ENCODE data around the gene MRPS30.
A peak's percentile ranks its signal among the peaks of the same experiment; 100 is the strongest.

Gene MRPS30

DNA sequence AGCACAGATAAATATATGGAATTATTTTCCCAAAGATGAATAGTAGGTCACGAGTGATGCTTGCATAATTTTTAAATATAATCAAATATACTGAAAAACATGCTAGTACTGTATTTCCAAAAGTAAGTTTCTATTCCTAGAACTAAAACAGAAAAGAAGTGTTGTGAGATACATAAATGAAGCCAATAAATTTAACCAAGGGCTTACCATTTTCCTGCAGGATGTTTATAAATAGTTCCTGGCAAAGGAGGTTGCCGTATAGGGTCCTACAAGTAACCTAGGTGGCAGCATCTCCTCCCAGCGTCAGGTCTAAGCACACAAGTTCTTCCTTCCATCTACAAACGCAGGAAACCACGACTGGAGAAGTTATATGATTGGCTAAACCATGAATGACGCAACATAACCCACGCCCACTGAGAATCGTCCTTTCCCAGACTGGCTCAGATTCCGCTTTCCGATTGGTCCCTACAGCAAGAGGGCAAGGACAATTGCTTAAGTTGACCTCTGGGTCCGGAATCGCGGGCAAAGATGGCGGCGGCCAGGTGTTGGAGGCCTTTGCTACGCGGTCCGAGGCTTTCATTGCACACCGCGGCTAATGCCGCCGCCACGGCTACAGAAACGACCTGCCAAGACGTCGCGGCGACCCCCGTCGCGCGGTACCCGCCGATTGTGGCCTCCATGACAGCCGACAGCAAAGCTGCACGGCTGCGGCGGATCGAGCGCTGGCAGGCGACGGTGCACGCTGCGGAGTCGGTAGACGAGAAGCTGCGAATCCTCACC lies at the start of gene MRPS30 (continued):
- TF ChIP-seq, protein P1, sequence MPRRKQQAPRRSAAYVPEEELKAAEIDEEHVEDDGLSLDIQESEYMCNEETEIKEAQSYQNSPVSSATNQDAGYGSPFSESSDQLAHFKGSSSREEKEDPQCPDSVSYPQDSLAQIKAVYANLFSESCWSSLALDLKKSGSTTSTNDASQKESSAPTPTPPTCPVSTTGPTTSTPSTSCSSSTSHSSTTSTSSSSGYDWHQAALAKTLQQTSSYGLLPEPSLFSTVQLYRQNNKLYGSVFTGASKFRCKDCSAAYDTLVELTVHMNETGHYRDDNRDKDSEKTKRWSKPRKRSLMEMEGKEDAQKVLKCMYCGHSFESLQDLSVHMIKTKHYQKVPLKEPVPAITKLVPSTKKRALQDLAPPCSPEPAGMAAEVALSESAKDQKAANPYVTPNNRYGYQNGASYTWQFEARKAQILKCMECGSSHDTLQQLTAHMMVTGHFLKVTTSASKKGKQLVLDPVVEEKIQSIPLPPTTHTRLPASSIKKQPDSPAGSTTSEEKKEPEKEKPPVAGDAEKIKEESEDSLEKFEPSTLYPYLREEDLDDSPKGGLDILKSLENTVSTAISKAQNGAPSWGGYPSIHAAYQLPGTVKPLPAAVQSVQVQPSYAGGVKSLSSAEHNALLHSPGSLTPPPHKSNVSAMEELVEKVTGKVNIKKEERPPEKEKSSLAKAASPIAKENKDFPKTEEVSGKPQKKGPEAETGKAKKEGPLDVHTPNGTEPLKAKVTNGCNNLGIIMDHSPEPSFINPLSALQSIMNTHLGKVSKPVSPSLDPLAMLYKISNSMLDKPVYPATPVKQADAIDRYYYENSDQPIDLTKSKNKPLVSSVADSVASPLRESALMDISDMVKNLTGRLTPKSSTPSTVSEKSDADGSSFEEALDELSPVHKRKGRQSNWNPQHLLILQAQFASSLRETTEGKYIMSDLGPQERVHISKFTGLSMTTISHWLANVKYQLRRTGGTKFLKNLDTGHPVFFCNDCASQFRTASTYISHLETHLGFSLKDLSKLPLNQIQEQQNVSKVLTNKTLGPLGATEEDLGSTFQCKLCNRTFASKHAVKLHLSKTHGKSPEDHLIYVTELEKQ (tag by site-specific recombination; IDR thresholded peaks at IDR 0.05; ENCODE audit: borderline replicate concordance), result no peak
- TF ChIP-seq ZNF529 (tag by site-specific recombination; IDR thresholded peaks at IDR 0.05; ENCODE audit: insufficient replicate concordance) (no peak), ZNF341 (tag by site-specific recombination; IDR thresholded peaks at IDR 0.05; ENCODE audit: low read depth) (no peak), GFI1B (tag by site-specific recombination; IDR thresholded peaks at IDR 0.05) (no peak), ZNF561 (tag by site-specific recombination; IDR thresholded peaks at IDR 0.05; ENCODE audit: borderline replicate concordance) (0 out of 2 replicates have a peak, but pooled peaks have one; percentile 14), REPIN1 (tag by site-specific recombination; IDR thresholded peaks at IDR 0.05; ENCODE audit: low read depth) (no peak), ZNF530 (tag by site-specific recombination; IDR thresholded peaks at IDR 0.05; ENCODE audit: low read depth) (no peak), SP3 (tag by site-specific recombination; IDR thresholded peaks at IDR 0.05) (peak; percentile 57), KLF8 (tag by site-specific recombination; IDR thresholded peaks at IDR 0.05) (peak; percentile 22; the same call in 1 of the 2 replicates), ZNF473 (tag by site-specific recombination; IDR thresholded peaks at IDR 0.05) (no peak), ZNF24 (tag by site-specific recombination; IDR thresholded peaks at IDR 0.05) (no peak), ZFP37 (tag by site-specific recombination; IDR thresholded peaks at IDR 0.05) (peak; percentile 88), ZNF266 (tag by site-specific recombination; IDR thresholded peaks at IDR 0.05; ENCODE audit: low read depth) (no peak), ZNF596 (tag by site-specific recombination; IDR thresholded peaks at IDR 0.05) (no peak), ZEB2 (tag by site-specific recombination; IDR thresholded peaks at IDR 0.05) (peak; percentile 87), ZNF791 (tag by site-specific recombination; IDR thresholded peaks at IDR 0.05) (no peak), YY1 (tag by site-specific recombination; IDR thresholded peaks at IDR 0.05) (peak; percentile 96), ZNF560 (tag by site-specific recombination; IDR thresholded peaks at IDR 0.05; ENCODE audit: borderline replicate concordance) (no peak), ZNF10 (tag by site-specific recombination; IDR thresholded peaks at IDR 0.05) (no peak), ZXDB (tag by site-specific recombination; IDR thresholded peaks at IDR 0.05) (peak; percentile 83), HOXC10 (CRISPR knock-in tag; IDR thresholded peaks at IDR 0.05) (peak; percentile 87; the same call in 1 of the 2 replicates), ZNF223 (tag by site-specific recombination; IDR thresholded peaks at IDR 0.05) (no peak), SP7 (tag by site-specific recombination; IDR thresholded peaks at IDR 0.05) (peak; percentile 69)
- TF ChIP-seq, protein P2, sequence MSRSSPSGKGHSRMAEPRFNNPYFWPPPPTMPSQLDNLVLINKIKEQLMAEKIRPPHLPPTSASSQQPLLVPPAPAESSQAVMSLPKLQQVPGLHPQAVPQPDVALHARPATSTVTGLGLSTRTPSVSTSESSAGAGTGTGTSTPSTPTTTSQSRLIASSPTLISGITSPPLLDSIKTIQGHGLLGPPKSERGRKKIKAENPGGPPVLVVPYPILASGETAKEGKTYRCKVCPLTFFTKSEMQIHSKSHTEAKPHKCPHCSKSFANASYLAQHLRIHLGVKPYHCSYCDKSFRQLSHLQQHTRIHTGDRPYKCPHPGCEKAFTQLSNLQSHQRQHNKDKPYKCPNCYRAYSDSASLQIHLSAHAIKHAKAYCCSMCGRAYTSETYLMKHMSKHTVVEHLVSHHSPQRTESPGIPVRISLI (tag by site-specific recombination; IDR thresholded peaks at IDR 0.05), result no peak
- TF ChIP-seq, protein P3, sequence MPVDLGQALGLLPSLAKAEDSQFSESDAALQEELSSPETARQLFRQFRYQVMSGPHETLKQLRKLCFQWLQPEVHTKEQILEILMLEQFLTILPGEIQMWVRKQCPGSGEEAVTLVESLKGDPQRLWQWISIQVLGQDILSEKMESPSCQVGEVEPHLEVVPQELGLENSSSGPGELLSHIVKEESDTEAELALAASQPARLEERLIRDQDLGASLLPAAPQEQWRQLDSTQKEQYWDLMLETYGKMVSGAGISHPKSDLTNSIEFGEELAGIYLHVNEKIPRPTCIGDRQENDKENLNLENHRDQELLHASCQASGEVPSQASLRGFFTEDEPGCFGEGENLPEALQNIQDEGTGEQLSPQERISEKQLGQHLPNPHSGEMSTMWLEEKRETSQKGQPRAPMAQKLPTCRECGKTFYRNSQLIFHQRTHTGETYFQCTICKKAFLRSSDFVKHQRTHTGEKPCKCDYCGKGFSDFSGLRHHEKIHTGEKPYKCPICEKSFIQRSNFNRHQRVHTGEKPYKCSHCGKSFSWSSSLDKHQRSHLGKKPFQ (tag by site-specific recombination; IDR thresholded peaks at IDR 0.05), result no peak
- TF ChIP-seq, protein P4, sequence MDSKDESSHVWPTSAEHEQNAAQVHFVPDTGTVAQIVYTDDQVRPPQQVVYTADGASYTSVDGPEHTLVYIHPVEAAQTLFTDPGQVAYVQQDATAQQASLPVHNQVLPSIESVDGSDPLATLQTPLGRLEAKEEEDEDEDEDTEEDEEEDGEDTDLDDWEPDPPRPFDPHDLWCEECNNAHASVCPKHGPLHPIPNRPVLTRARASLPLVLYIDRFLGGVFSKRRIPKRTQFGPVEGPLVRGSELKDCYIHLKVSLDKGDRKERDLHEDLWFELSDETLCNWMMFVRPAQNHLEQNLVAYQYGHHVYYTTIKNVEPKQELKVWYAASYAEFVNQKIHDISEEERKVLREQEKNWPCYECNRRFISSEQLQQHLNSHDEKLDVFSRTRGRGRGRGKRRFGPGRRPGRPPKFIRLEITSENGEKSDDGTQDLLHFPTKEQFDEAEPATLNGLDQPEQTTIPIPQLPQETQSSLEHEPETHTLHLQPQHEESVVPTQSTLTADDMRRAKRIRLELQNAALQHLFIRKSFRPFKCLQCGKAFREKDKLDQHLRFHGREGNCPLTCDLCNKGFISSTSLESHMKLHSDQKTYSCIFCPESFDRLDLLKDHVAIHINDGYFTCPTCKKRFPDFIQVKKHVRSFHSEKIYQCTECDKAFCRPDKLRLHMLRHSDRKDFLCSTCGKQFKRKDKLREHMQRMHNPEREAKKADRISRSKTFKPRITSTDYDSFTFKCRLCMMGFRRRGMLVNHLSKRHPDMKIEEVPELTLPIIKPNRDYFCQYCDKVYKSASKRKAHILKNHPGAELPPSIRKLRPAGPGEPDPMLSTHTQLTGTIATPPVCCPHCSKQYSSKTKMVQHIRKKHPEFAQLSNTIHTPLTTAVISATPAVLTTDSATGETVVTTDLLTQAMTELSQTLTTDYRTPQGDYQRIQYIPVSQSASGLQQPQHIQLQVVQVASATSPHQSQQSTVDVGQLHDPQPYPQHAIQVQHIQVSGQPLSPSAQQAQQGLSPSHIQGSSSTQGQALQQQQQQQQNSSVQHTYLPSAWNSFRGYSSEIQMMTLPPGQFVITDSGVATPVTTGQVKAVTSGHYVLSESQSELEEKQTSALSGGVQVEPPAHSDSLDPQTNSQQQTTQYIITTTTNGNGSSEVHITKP (tag by site-specific recombination; IDR thresholded peaks at IDR 0.05), result peak; percentile 57
- TF ChIP-seq, protein P5, sequence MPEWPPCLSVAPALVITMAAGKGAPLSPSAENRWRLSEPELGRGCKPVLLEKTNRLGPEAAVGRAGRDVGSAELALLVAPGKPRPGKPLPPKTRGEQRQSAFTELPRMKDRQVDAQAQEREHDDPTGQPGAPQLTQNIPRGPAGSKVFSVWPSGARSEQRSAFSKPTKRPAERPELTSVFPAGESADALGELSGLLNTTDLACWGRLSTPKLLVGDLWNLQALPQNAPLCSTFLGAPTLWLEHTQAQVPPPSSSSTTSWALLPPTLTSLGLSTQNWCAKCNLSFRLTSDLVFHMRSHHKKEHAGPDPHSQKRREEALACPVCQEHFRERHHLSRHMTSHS (tag by site-specific recombination; IDR thresholded peaks at IDR 0.05), result no peak
